IPS-NIHi7 (cell line): ENCODE measurements around the gene RAP2A.

Experiments used
- DNase-seq: peaks from one replicate; pipeline ENCODE4 v3.0.0; 2012; ENCODE audit warnings: mixed read lengths; ENCODE audit errors: extremely low spot score

Gene RAP2A

DNA sequence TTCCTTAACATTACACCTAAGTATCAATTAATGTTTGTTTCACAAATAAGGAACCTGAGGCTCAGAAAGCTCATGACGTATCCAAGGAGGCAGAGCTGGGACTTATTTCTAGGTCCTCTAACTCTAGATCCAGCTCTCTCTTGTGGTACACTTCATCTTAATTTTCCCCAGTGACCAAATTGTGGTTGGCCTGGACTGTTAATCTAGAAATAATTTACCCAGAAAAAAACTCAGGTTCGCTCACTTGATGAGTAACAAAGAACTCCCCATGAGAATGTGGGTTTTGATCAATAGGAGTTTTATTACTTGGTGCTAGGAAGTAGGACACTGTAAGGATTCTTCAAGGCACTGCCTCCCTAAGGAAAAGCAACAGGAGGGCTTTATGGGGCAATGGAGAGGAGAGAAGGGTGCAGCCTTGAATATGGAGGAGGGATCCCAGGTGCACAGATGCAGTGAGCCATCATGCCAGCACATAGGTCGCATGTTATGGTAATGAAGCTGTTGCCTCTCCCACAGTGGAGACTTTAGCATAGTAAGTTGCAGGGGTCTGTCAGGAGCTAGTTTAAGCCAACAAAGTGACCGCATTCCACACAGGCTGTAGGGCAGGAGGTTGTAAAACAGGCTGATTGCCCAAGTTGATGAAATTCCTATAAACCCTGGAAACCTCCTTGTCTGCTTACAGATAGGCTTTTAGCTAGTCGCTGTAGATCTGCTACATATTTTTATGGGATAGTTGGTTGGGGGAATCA lies 14.7 kb downstream of the RAP2A start:
- DNase-seq = no peak

DNA sequence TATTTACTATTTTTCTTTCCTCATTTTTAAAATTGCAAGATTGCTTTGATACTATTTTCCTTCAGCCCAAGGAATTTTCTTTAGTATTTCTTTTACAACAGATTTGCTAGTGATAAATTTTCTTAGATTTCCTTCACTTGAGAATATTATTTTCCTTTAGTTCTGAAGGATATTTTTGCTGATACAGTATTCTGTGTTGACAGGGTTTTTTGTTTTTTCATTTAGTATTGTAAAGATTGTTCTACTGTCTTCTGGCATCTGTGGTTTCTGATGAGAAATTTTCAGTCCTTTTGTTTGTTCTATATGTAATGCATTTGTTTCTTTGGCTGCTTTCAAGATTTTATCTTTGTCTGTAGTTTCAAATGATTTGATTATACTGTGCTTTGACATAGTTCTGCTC lies 20.7 kb downstream of the RAP2A start:
- no peak for DNase-seq

DNA sequence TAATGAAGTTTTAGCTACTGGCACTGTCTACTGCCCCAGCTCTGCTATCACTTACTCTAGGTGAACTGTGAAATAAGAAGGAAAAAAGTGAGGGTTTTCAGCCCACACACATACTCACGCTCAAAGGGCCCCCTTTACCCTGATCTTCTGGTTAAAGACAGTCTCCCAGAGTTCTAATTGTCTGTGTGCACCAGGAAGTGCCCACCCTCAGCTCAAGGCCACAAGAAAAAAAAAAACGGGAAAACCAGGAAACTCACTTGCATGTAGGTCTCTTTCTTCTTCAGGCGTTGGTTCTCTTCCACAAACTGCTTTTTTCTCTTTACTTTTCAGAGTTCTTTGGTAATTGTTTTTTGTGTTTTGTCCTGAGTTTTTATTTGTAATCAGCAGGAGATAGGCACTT lies 22.1 kb downstream of the RAP2A start:
- no peak for DNase-seq

DNA sequence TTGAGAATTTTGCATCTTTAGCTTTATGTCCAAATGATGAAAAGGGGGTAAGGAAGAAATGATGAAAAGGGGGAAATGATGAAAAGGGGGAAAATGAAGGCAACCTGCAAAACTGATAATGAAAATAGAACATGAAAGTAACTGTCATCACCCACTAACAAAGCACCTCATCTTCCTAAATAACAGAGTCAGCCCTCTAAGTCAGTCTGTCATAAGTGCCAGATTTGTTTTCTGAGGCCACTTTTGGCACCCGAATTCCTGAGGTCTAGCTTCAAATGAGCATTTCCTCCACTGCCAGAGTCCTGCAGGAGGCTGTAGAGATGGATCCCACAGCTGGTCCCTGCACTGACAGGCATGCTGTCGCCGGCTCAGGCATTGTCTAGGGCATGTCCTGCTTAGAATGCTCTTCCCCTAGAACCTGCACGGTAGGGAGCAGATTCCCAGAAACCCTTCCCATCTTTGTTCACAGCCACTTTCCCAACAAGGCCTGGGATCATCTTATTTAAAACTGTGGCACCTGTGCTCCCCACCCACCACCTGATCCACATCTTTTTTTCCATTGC lies 25.3 kb downstream of the RAP2A start:
- no peak for DNase-seq

DNA sequence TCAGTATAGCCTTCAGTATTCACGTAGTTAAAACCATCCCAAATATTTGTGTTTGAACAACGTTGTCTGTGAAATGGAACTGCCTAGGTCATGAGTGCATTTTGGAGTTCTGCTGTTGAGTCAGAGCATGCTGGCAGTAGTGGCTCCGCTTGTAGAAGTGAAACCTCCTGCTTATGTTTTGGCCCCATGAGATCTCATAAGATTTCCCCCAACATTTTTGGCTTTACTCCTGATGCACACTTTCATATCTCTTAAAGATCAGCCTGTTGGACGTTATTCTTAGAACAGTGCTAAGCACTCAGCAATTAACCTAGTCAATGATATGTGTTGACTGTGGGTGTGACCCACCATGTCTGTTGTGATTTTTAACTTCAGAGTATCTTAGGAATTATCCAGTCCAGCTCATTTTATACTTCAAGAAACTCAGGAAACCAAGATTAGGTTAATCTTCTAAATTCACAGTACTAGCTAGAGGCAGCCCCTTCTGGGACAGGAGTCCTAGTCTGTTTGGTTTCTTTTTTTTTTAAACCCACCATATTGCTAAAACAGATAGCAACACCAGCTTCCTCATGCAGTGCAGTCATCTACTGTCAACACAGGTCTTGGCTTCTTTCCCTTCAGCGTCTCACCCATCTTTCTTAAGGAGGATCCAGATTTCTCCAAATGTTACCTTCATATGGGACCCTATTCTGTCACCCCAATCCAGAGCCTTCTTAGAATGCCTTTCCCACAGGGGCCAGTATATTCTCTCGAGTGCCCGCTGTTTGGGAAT lies 26.2 kb downstream of the RAP2A start:
- DNase-seq = no peak

GRCh38 chr13:97460853-97461252 lies 26.9 kb downstream of the RAP2A start:
- no peak for DNase-seq

DNA sequence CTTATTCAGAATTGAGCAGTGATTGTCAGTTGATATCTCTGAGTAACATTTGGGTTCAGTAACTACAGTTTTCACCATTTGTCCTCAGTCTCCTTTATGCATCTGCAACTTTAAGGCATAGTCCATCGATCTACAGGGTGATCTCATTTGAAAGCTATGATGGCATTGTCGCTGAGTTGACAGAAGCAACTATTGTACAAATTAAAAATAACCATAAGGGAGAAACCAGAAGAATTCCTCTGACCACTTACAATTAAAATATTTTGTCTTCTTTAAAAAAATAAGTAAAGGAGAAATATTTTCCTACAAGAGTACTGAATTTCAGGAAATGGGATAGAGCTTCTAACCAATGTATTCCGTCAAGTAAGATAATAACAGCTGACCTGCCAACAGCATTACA lies 30.6 kb downstream of the RAP2A start:
- no peak for DNase-seq

DNA sequence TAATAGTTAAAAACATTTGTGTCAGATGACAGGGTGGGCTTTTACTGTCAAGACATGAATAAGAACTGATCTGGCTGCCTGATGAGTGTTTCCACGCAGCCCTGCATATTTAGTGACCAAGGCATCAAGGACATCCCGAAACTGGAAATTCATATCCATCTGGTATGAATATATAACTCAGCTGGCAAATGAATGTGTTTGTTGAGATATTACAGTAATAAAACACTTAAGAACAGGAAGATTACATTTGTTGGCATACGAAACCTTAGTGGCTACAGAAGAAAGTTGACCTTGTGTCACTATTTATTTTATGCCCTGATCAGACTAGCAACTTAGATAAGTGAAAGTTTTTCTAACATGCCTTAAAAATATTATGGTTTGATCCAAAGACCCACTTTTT lies 32.8 kb downstream of the RAP2A start:
- DNase-seq = no peak

GRCh38 chr13:97468331-97468730 lies 34.4 kb downstream of the RAP2A start:
- no peak for DNase-seq

GRCh38 chr13:97471711-97472110 lies 37.7 kb downstream of the RAP2A start:
- no peak for DNase-seq

DNA sequence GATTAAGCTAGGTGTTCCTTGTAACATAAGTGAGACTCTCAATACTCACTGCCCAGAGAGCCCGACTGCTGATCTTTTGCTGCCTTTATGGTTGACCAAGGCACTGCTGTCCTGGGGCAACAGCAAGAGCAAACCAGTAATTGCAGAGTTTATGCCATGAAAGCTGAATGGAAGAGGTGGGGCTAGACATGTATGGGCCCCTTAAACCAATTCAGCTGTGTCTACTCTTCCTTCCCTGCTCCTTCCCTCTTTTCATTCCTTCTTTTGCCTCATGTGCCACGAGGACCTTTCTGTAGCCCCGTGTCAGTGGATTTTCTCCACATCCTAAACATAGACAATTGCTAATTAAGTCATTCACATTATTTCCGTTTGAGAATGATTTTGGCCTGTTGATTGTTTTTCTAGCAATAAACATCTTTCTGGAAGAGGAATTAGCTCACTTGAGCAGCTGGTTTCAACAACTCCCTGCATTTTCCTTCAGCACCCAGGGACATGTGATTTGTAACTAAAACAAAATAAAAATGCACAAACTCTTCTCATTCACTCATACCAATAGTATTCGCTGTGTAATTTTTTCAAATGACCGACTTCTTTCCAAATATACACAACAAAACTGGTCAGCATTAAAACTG lies 40.5 kb downstream of the RAP2A start:
- no peak for DNase-seq

DNA sequence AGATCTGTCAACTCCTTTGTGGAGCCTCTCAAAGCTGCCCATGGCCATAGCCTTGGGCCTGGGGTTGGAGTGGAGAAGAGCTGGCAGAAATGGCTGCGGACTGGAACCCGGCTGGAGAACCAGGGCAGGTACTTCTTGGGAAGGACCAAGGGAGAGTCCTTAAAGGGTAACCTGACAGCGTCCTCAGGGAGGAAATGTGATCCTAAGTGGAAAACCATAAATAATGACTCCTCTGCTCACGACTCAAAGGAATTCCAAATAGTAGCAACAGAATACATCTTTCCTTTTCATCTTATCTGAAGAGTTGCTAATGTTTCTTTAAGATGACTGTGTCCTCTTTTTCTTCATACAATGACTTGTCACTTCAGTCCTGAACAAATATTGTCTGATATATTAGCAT lies 41.0 kb downstream of the RAP2A start:
- no peak for DNase-seq

DNA sequence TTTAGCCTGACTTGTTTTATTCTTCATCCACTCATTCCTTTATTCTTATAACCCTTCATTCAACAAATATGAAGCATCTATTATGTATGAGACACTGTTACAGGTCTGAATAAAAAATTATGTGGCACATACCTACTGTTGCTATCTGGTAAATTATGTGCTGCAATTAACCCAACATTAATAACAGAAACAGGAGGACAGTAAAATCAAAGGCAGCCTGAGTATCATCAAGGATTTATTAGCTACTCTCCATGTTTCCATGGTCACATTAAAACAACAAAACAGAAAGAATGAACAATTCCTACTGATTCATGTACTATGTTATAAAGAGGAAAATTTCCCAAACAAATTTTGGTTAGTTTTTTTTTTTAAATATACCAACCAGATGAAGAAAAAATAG lies 43.9 kb downstream of the RAP2A start:
- no peak for DNase-seq

DNA sequence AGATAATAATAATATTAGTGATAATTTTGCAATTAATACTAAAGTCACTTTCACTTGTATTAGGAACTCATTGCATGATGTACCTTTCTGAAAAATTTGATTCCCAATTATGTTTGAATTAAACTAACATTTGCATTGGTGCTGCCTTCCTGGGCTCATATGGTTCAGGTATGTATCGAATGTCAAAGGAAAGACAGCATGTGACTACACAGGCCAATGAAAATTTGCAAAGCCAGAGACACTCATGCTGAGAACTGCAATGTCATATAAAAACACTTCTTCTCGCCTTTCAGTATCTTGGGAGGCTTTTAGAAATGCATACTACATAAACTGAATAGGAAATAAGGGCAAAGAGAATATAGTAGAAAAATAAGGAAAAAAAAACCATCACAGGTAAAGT lies 44.3 kb downstream of the RAP2A start:
- no peak for DNase-seq

GRCh38 chr13:97483465-97483864 lies 49.5 kb downstream of the RAP2A start:
- DNase-seq = no peak

- DNase-seq = no peak
These were observed 50.3 kb downstream of the RAP2A start for GRCh38 chr13:97484301-97484700.

- no peak for DNase-seq
These were observed 51.4 kb downstream of the RAP2A start for GRCh38 chr13:97485320-97485719.

- no peak for DNase-seq
These were observed 56.8 kb downstream of the RAP2A start for GRCh38 chr13:97490702-97491307.

- DNase-seq = no peak
These were observed 57.5 kb downstream of the RAP2A start for GRCh38 chr13:97491452-97491851.

GRCh38 chr13:97492257-97492656 lies 58.3 kb downstream of the RAP2A start:
- DNase-seq = no peak

- DNase-seq = no peak
These were observed 58.9 kb downstream of the RAP2A start for GRCh38 chr13:97492684-97493371.

GRCh38 chr13:97493456-97493855 lies 59.5 kb downstream of the RAP2A start:
- no peak for DNase-seq
